ENCODE results near the gene AREL1.
A peak's percentile ranks its signal among the peaks of the same experiment; 100 is the strongest.
"Not testable (repeated sequence)": the region's sequence is repeated elsewhere in the genome, so short reads cannot be mapped to it uniquely, and the experiment has no call there.

The AREL1 gene

GRCh38 chr14:74712499-74713394 is at the start of gene AREL1, which contains the start of gene FCF1:
Gene AREL1, minus strand, starts transcription at chr14:74713080. Its CDS starts 27,465 bp downstream, at chr14:74685615.
Gene FCF1, plus strand, starts transcription at chr14:74713144. Its CDS starts 54 bp downstream, at chr14:74713198.
- peak; percentile 93 for DNase-seq (ENCODE audit: extremely low spot score)
- ChIA-PET POLR2A (no interaction called here), CTCF (no interaction called here)
- TF ChIP-seq FOXM1 (IDR thresholded peaks at IDR 0.05; ENCODE audit: borderline replicate concordance) (no peak), ARNT (IDR thresholded peaks at IDR 0.05) (no peak), ZNF384 (IDR thresholded peaks at IDR 0.05) (no peak), PKNOX1 (IDR thresholded peaks at IDR 0.05) (peak; percentile 52; the same call in 1 of the 2 replicates), TARDBP (IDR thresholded peaks at IDR 0.05) (peak; percentile 74), CTBP1 (IDR thresholded peaks at IDR 0.05; ENCODE audit: borderline replicate concordance) (no peak), SUZ12 (IDR thresholded peaks at IDR 0.05) (no peak), FOXK2 (IDR thresholded peaks at IDR 0.05) (no peak), NFRKB (IDR thresholded peaks at IDR 0.05) (no peak), HDGF (IDR thresholded peaks at IDR 0.05; ENCODE audit: borderline replicate concordance) (no peak), LEF1 (IDR thresholded peaks at IDR 0.05; ENCODE audit: borderline replicate concordance) (no peak), BHLHE40 (IDR thresholded peaks at IDR 0.05; ENCODE audit: borderline replicate concordance) (no peak), ELF4 (IDR thresholded peaks at IDR 0.05) (peak; percentile 86), FOXA1 (IDR thresholded peaks at IDR 0.05) (no peak)

GRCh38 chr14:74758505-74758904 is 45.6 kb upstream of the AREL1 start:
- DNase-seq (ENCODE audit: extremely low spot score); POLR2A ChIA-PET: not testable (repeated sequence)
- CTCF ChIA-PET: interaction anchor here (0.6 kb wide), 1 partner anchor 293 kb away, joined by 8 read pairs; the partner anchor contains the start of gene MLH3

- TF ChIP-seq TARDBP (IDR thresholded peaks at IDR 0.05) (no peak), SUZ12 (IDR thresholded peaks at IDR 0.05) (no peak), L3MBTL2 (conservative IDR thresholded peaks at IDR 0.05) (no peak), NFRKB (IDR thresholded peaks at IDR 0.05) (no peak), FOXK2 (IDR thresholded peaks at IDR 0.05) (no peak), PKNOX1 (IDR thresholded peaks at IDR 0.05) (no peak), FOXM1 (IDR thresholded peaks at IDR 0.05; ENCODE audit: borderline replicate concordance) (no peak), ZNF384 (IDR thresholded peaks at IDR 0.05) (no peak)
- ChIA-PET CTCF (interaction anchor here (0.6 kb wide), 2 partner anchors 10 to 147 kb away, joined by 3 to 9 read pairs; no protein-coding TSS in a partner anchor), POLR2A (interaction anchor here (1.0 kb wide), 1 partner anchor 21 kb away, joined by 3 read pairs; no protein-coding TSS in a partner anchor)
- DNase-seq (ENCODE audit: extremely low spot score): no peak
These were observed 43.4 kb upstream of the AREL1 start for GRCh38 chr14:74756326-74756725.

GRCh38 chr14:74754899-74755298 is 42.0 kb upstream of the AREL1 start:
- ChIA-PET CTCF (no interaction called here), POLR2A (no interaction called here)
- DNase-seq (ENCODE audit: extremely low spot score): no peak
- TF ChIP-seq SUZ12 (IDR thresholded peaks at IDR 0.05) (no peak), FOXA1 (IDR thresholded peaks at IDR 0.05) (no peak), LEF1 (IDR thresholded peaks at IDR 0.05; ENCODE audit: borderline replicate concordance) (no peak), ELF4 (IDR thresholded peaks at IDR 0.05) (no peak), PKNOX1 (IDR thresholded peaks at IDR 0.05) (no peak), CTBP1 (IDR thresholded peaks at IDR 0.05; ENCODE audit: borderline replicate concordance) (no peak), FOXM1 (IDR thresholded peaks at IDR 0.05; ENCODE audit: borderline replicate concordance) (no peak), BHLHE40 (IDR thresholded peaks at IDR 0.05; ENCODE audit: borderline replicate concordance) (no peak), HDGF (IDR thresholded peaks at IDR 0.05; ENCODE audit: borderline replicate concordance) (no peak), SP1 (IDR thresholded peaks at IDR 0.05) (no peak), L3MBTL2 (conservative IDR thresholded peaks at IDR 0.05) (no peak), ARNT (IDR thresholded peaks at IDR 0.05) (no peak), FOXK2 (IDR thresholded peaks at IDR 0.05) (no peak), NFRKB (IDR thresholded peaks at IDR 0.05) (no peak)

GRCh38 chr14:74754157-74754556 is 41.3 kb upstream of the AREL1 start:
- DNase-seq (ENCODE audit: extremely low spot score): no peak
- TF ChIP-seq FOXM1 (IDR thresholded peaks at IDR 0.05; ENCODE audit: borderline replicate concordance) (no peak), LEF1 (IDR thresholded peaks at IDR 0.05; ENCODE audit: borderline replicate concordance) (no peak), ELF4 (IDR thresholded peaks at IDR 0.05) (no peak), SUZ12 (IDR thresholded peaks at IDR 0.05) (no peak), NFRKB (IDR thresholded peaks at IDR 0.05) (no peak), FOXA1 (IDR thresholded peaks at IDR 0.05) (no peak), FOXK2 (IDR thresholded peaks at IDR 0.05) (no peak)
- ChIA-PET CTCF (no interaction called here), POLR2A (interaction anchor here (0.8 kb wide), 1 partner anchor 9 kb away, joined by 5 read pairs; the partner anchor contains the start of gene YLPM1)

GRCh38 chr14:74747237-74747636 is 34.4 kb upstream of the AREL1 start:
- TF ChIP-seq TARDBP (IDR thresholded peaks at IDR 0.05) (no peak), FOXM1 (IDR thresholded peaks at IDR 0.05; ENCODE audit: borderline replicate concordance) (no peak), SP1 (IDR thresholded peaks at IDR 0.05) (no peak), HDGF (IDR thresholded peaks at IDR 0.05; ENCODE audit: borderline replicate concordance) (no peak), LEF1 (IDR thresholded peaks at IDR 0.05; ENCODE audit: borderline replicate concordance) (no peak), FOXK2 (IDR thresholded peaks at IDR 0.05) (no peak), PKNOX1 (IDR thresholded peaks at IDR 0.05) (no peak), L3MBTL2 (conservative IDR thresholded peaks at IDR 0.05) (no peak), SUZ12 (IDR thresholded peaks at IDR 0.05) (no peak), CTBP1 (IDR thresholded peaks at IDR 0.05; ENCODE audit: borderline replicate concordance) (no peak)
- no peak for DNase-seq (ENCODE audit: extremely low spot score)
- ChIA-PET CTCF (no interaction called here), POLR2A (no interaction called here)

All from HEK293T (cell line).